ENCODE data around the gene BIVM. TPM values are rescaled to one million over a fixed set of nuclear protein-coding genes. Genes with fewer than 3 reads are reported as not detected.

The BIVM gene
- total and polyA plus RNA-seq, 4 donors = 7.4 to 17.8 (median 11.3) TPM

- no peak overlapping the region for H3K9ac ChIP-seq (ENCODE audit: low read depth in 1 of 2, low read length in 2 of 2)
- H3K36me3 ChIP-seq (ENCODE audit: control insufficient read depth in 4 of 4, insufficient read depth in 3 of 4, low read depth in 1 of 4, low read length in 3 of 4) = no peaks in the 10 kb centered on the region
- 92% methylated on average over 14 of the region's 14 CpGs for WGBS
- peaks cover 8 to 31% (median 18%) of the 10 kb centered on the region in 4 donors for H3K4me1 ChIP-seq (ENCODE audit: control insufficient read depth in 4 of 4, insufficient read depth in 4 of 4, low read length in 3 of 4)
- no peak overlapping the region for H3K27ac ChIP-seq (ENCODE audit: low read depth in 1 of 2, low read length in 2 of 2)
- TF ChIP-seq SP1 (IDR thresholded peaks at IDR 0.05) = no peak
- no peak for TF ChIP-seq HNF4G (IDR thresholded peaks at IDR 0.05)
- TF ChIP-seq CTCF (IDR thresholded peaks at IDR 0.05; ENCODE audit: low read depth, low read length, missing input control) = no peak
- no peak for TF ChIP-seq JUND (IDR thresholded peaks at IDR 0.05)
- TF ChIP-seq ZBTB33 (IDR thresholded peaks at IDR 0.05) = no peak
- TF ChIP-seq EGR1 (IDR thresholded peaks at IDR 0.05; ENCODE audit: low read depth in 2 of 2) = no peak
- H3K4me3 ChIP-seq (ENCODE audit: low read depth in 1 of 3, low read length in 3 of 3) = no peak overlapping the region
- no peaks in the 10 kb centered on the region for H3K27me3 ChIP-seq (ENCODE audit: control insufficient read depth in 4 of 4, insufficient read depth in 4 of 4, low read length in 3 of 4)
- no peak for DNase-seq (ENCODE audit: low spot score)
- H3K9me3 ChIP-seq (ENCODE audit: control insufficient read depth in 4 of 4, low read length in 3 of 4) = no peaks in the 10 kb centered on the region
Observed at GRCh38 chr13:102774591-102775520, 24.1 kb upstream of the BIVM start.

- Histone ChIP-seq H3K27me3 (ENCODE audit: control insufficient read depth in 4 of 4, insufficient read depth in 4 of 4, low read length in 3 of 4) (no peaks in the 10 kb centered on the region), H3K4me1 (ENCODE audit: control insufficient read depth in 4 of 4, insufficient read depth in 4 of 4, low read length in 3 of 4) (peaks cover 5 to 18% (median 11%) of the 10 kb centered on the region in 4 donors), H3K9me3 (ENCODE audit: control insufficient read depth in 4 of 4, low read length in 3 of 4) (no peaks in the 10 kb centered on the region), H3K27ac (ENCODE audit: low read depth in 1 of 2, low read length in 2 of 2) (no peak overlapping the region), H3K9ac (ENCODE audit: low read depth in 1 of 2, low read length in 2 of 2) (no peak overlapping the region), H3K36me3 (ENCODE audit: control insufficient read depth in 4 of 4, insufficient read depth in 3 of 4, low read depth in 1 of 4, low read length in 3 of 4) (no peaks in the 10 kb centered on the region), H3K4me3 (ENCODE audit: low read depth in 1 of 3, low read length in 3 of 3) (no peak overlapping the region)
- WGBS = 82% methylated on average over 2 of the region's 2 CpGs
- TF ChIP-seq FOXA2 (IDR thresholded peaks at IDR 0.05) (no peak), YY1 (IDR thresholded peaks at IDR 0.05) (no peak), GABPA (IDR thresholded peaks at IDR 0.05 in 1 of 2, conservative IDR thresholded peaks at IDR 0.05 in 1 of 2) (no peak), JUND (IDR thresholded peaks at IDR 0.05) (no peak), RXRA (IDR thresholded peaks at IDR 0.05) (no peak), HNF4G (IDR thresholded peaks at IDR 0.05) (no peak), FOXA1 (IDR thresholded peaks at IDR 0.05) (no peak), NR2F2 (IDR thresholded peaks at IDR 0.05) (no peak)
- no peak for DNase-seq (ENCODE audit: low spot score)
Observed at GRCh38 chr13:102776271-102776670, 22.6 kb upstream of the BIVM start.

- Histone ChIP-seq H3K4me1 (ENCODE audit: control insufficient read depth in 4 of 4, insufficient read depth in 4 of 4, low read length in 3 of 4) (peaks cover 0 to 4% (median 2%) of the 10 kb centered on the region in 4 donors), H3K9me3 (ENCODE audit: control insufficient read depth in 4 of 4, low read length in 3 of 4) (no peaks in the 10 kb centered on the region), H3K27ac (ENCODE audit: low read depth in 1 of 2, low read length in 2 of 2) (no peak overlapping the region), H3K36me3 (ENCODE audit: control insufficient read depth in 4 of 4, insufficient read depth in 3 of 4, low read depth in 1 of 4, low read length in 3 of 4) (peaks cover 0 to 2% (median 0%) of the 10 kb centered on the region in 4 donors), H3K9ac (ENCODE audit: low read depth in 1 of 2, low read length in 2 of 2) (no peak overlapping the region), H3K4me3 (ENCODE audit: low read depth in 1 of 3, low read length in 3 of 3) (no peak overlapping the region), H3K27me3 (ENCODE audit: control insufficient read depth in 4 of 4, insufficient read depth in 4 of 4, low read length in 3 of 4) (no peaks in the 10 kb centered on the region)
- no peak for TF ChIP-seq MAX (IDR thresholded peaks at IDR 0.05)
- no peak for TF ChIP-seq EGR1 (IDR thresholded peaks at IDR 0.05; ENCODE audit: low read depth in 2 of 2)
- TF ChIP-seq YY1 (IDR thresholded peaks at IDR 0.05) = no peak
- TF ChIP-seq NR2F2 (IDR thresholded peaks at IDR 0.05) = no peak
- no peak for TF ChIP-seq ZBTB33 (IDR thresholded peaks at IDR 0.05)
- no peak for TF ChIP-seq REST (IDR thresholded peaks at IDR 0.05)
- TF ChIP-seq JUND (IDR thresholded peaks at IDR 0.05) = no peak
- TF ChIP-seq RXRA (IDR thresholded peaks at IDR 0.05) = no peak
- TF ChIP-seq SP1 (IDR thresholded peaks at IDR 0.05) = no peak
- no peak for TF ChIP-seq HNF4G (IDR thresholded peaks at IDR 0.05)
- 92% methylated on average over 3 of the region's 3 CpGs for WGBS
- DNase-seq (ENCODE audit: low spot score) = no peak
Observed at GRCh38 chr13:102777736-102778135, 21.2 kb upstream of the BIVM start.
